Esophagus squamous epithelium (tissue), 5 donors: Measurements from ENCODE around the gene KIAA0513. TPM values are rescaled to one million over a fixed set of nuclear protein-coding genes. Genes with fewer than 3 reads are reported as not detected.
A peak's percentile ranks its signal among the peaks of the same experiment; 100 is the strongest.

ENCODE experiments used
- DNase-seq: peaks from one replicate; lab custom pipeline; 2025; lab: John Stamatoyannopoulos, UW
- H3K27ac ChIP-seq, 4 donors: fragments of 200-600 bp; sonication (generic); one replicate each; pipeline ENCODE4 v1.5.1; 2016 to 2019; ENCODE audit warnings: mild to moderate bottlenecking in 1 of 4
- H3K27me3 ChIP-seq, 4 donors: fragments of 200-600 bp; sonication (generic); 1 replicate in 3 of 4; 2 replicates in 1 of 4; pipeline versions ENCODE4 v1.5.1 to v1.6.0; 2017 to 2021; ENCODE audit warnings: antibody characterized with exemption in 1 of 4
- H3K36me3 ChIP-seq, 3 donors: fragments of 200-600 bp; sonication (generic); one replicate each; pipeline ENCODE4 v1.5.1; 2016 to 2019
- H3K4me1 ChIP-seq, 3 donors: fragments of 200-600 bp; sonication (generic); one replicate each; pipeline ENCODE4 v1.5.1; 2017 to 2019
- H3K4me3 ChIP-seq, 4 donors: fragments of 200-600 bp; sonication (generic); 1 replicate in 3 of 4; 2 replicates in 1 of 4; pipeline ENCODE4 v1.5.1; 2016 to 2019; ENCODE audit warnings: mild to moderate bottlenecking in 2 of 4, moderate library complexity in 1 of 4
- H3K9me3 ChIP-seq, 3 donors: fragments of 200-600 bp; sonication (generic); one replicate each; pipeline ENCODE4 v1.5.1; 2016 to 2019
- POLR2A ChIP-seq, 4 donors: fragments of 450-650 bp; IDR thresholded peaks; one replicate each; pipeline ENCODE4 v1.6.1; 2017; ENCODE audit warnings: antibody characterized with exemption in 4 of 4, mild to moderate bottlenecking in 4 of 4, moderate library complexity in 3 of 4
- WGBS, 2 donors: methylation state at CpG; one replicate each; pipeline ENCODE4 v1.1.5; 2018; 5-methylcytosine and 5-hydroxymethylcytosine counted together
- intact Hi-C: fragments of 100-400 bp; cut with DNase I; formaldehyde crosslinking; loops from one replicate; pipeline ENCODE4 v1.15.0; 2022
- total RNA-seq, 4 donors: library from RNA; depleted of rRNA; stranded (reverse); fragments of >200 nt; gene quantifications; one replicate each; pipeline ENCODE4 v1.1.0, GENCODE V29; 2016
- TF ChIP-seq, protein P1 (sequence below), 6 experiments: fragments of 450-650 bp in 4 of 6; fragments of 200-600 bp in 2 of 6; sonication (generic) in 2 of 6; IDR thresholded peaks; one replicate each; pipeline ENCODE4 v1.5.1; 2016 to 2019; ENCODE audit warnings: antibody characterized with exemption in 6 of 6, mild to moderate bottlenecking in 4 of 6, moderate library complexity in 4 of 6
- donor health status: DM: yes; HTN: yes; CAD: no.

KIAA0513 gene
- total RNA-seq, 4 donors from 2014 or later = 9.0 to 11.4 (median 9.7) TPM

DNA sequence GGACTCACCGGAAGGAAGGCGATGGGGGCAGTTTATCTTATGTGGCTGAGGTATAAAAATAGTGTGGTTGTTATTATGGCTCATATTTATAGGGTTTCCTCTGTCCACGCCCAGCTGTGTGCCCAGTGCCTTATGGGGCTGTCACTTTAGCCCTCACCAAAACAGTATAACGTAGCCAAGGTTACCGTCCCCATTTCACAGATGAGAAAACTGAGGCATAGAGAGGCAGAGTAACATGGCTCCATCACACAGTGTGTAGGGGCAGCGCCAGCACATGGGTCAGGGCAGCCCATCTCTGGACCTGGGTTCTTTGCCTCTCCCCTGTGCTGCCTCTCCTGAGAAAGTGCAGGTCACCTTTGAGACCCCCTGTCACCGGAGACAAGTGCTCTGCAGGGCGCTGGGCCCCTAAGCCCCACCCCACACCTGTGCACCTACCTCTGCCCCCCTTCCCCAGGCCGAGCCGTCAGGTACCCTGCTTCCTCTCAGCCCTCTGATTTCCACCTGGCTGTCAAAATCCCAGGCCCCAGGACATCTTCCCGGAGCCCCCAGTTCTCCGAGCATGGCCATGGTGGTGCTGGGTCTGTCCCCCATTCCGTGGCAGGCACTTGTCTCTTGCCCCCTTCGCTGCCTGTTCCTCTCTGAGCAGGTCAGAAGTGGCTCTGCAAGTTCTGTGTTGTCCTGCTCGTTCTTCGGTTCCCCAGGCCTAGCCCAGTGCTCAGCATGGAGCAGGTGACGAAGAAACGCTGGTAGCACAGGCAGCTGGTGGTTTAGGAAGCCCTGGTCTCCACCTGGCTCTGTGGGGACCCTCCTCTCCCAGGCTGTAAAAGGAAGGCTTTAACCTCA, 7.2 kb downstream of the KIAA0513 start:
- no peak overlapping the region for H3K27ac ChIP-seq
- TF ChIP-seq, protein P1, sequence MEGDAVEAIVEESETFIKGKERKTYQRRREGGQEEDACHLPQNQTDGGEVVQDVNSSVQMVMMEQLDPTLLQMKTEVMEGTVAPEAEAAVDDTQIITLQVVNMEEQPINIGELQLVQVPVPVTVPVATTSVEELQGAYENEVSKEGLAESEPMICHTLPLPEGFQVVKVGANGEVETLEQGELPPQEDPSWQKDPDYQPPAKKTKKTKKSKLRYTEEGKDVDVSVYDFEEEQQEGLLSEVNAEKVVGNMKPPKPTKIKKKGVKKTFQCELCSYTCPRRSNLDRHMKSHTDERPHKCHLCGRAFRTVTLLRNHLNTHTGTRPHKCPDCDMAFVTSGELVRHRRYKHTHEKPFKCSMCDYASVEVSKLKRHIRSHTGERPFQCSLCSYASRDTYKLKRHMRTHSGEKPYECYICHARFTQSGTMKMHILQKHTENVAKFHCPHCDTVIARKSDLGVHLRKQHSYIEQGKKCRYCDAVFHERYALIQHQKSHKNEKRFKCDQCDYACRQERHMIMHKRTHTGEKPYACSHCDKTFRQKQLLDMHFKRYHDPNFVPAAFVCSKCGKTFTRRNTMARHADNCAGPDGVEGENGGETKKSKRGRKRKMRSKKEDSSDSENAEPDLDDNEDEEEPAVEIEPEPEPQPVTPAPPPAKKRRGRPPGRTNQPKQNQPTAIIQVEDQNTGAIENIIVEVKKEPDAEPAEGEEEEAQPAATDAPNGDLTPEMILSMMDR (IDR thresholded peaks at IDR 0.05) = no peak
- TF ChIP-seq POLR2A (IDR thresholded peaks at IDR 0.05) = no peak
- no peak for DNase-seq
- no peaks in the 10 kb centered on the region for H3K9me3 ChIP-seq
- intact Hi-C loops = no loop called here
- peaks cover 5 to 49% (median 16%) of the 10 kb centered on the region in 3 donors for H3K4me1 ChIP-seq
- WGBS, 2 donors = 84 to 85% methylated on average over 15 to 18 of the region's 18 CpGs
- no peak overlapping the region for H3K4me3 ChIP-seq
- peaks cover 0 to 24% (median 0%) of the 10 kb centered on the region in 3 donors for H3K36me3 ChIP-seq
- no peaks in the 10 kb centered on the region for H3K27me3 ChIP-seq

DNA sequence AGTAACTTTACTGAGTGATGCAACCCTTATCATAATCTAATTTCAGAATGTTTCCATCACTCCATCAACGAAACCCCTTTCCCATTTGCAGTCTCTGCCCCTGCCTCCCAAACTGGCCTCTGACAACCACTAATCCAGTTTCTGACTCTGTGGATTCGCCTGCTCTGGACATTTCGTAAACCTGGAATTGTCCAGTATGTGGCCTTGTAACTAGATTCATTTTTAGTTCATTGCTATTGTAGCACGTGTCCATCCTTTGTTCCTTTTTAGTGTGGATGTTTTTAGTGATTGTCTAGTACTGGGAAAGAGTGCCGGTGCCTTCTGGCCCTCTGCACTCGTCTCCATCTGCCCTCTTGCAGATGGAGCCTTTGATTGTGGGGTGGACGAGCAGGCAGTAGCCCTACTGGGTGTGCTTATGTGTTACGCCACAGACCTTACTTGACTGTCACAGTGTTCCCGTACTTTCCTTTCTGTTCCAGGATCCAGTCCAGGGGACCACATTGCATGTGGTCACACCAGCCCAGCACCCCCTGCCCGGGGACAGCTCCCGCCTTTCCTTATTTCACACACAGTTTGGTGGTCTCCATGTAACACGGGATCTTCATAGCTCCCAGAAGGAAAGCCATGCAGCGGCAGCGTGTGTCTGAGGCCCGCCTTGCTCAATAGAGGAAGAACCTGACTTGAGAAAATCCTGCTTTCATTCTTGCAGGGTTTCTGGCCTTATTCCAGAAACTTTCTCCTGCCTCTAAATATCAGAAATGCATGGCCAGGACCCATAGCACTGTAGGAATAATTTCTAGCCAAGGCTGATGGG, 8.8 kb downstream of the KIAA0513 start:
- H3K9me3 ChIP-seq = no peaks in the 10 kb centered on the region
- H3K4me3 ChIP-seq = no peak overlapping the region
- TF ChIP-seq, protein P1 (IDR thresholded peaks at IDR 0.05) = no peak
- TF ChIP-seq POLR2A (IDR thresholded peaks at IDR 0.05) = no peak
- no peak for DNase-seq
- peak overlapping the region; percentile 26 to 54 (median 38) for H3K27ac ChIP-seq
- H3K27me3 ChIP-seq = no peaks in the 10 kb centered on the region
- peaks cover 0 to 24% (median 0%) of the 10 kb centered on the region in 3 donors for H3K36me3 ChIP-seq
- intact Hi-C loops = no loop called here
- peaks cover 0 to 33% (median 11%) of the 10 kb centered on the region in 3 donors for H3K4me1 ChIP-seq
- 69 to 79% methylated on average over 12 to 15 of the region's 15 CpGs for WGBS, 2 donors

DNA sequence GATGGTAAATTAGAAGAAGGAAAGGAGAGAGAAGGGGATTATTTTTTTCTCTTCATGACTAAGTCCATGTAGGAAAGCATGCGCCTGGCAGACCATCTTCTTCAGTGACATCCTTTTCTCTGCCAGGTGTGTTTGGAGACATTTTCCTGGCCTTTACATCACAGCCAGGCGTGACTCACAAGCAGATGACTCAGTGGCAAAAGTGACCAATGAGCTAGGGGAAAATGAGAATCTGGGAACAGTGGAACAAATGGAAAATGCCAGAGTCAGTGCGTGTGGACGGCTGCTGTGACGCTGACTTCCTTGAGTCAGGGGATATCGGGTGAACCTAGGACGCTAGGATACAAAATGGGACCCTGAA, 9.4 kb downstream of the KIAA0513 start:
- peaks cover 0 to 19% (median 0%) of the 10 kb centered on the region in 3 donors for H3K36me3 ChIP-seq
- H3K27ac ChIP-seq = peak overlapping the region; percentile 26 to 54 (median 38)
- 45 to 52% methylated on average over 7 of the region's 7 CpGs for WGBS, 2 donors
- TF ChIP-seq POLR2A (IDR thresholded peaks at IDR 0.05) = no peak
- TF ChIP-seq, protein P1 (IDR thresholded peaks at IDR 0.05) = no peak
- peaks cover 0 to 28% (median 11%) of the 10 kb centered on the region in 3 donors for H3K4me1 ChIP-seq
- H3K27me3 ChIP-seq = no peaks in the 10 kb centered on the region
- H3K9me3 ChIP-seq = no peaks in the 10 kb centered on the region
- intact Hi-C loops = no loop called here
- DNase-seq = no peak
- no peak overlapping the region for H3K4me3 ChIP-seq

DNA sequence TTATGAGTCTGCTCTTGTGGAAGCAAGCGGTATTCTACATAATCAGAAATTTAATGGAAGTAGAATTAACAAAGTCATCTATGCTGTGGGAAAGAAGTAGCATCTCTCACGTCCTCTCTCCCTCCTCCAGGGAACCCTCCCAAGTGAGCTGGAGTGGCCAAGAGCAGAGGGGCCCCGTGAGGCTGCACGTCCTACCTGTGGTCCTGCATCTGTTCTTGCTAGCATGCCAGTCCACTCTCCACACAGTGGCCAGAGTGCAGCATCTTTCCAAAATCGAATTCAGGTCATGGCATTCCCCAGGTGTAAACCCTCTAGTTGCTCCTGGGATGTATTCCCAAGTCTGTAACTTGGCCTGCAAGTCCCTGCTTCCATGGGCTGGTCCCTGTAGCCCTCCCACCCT, 10.1 kb downstream of the KIAA0513 start:
- DNase-seq = no peak
- TF ChIP-seq, protein P1 (IDR thresholded peaks at IDR 0.05) = no peak
- TF ChIP-seq POLR2A (IDR thresholded peaks at IDR 0.05) = no peak
- WGBS, 2 donors = 91 to 98% methylated on average over 4 to 5 of the region's 5 CpGs
- intact Hi-C loops = no loop called here
- peaks cover 0 to 27% (median 11%) of the 10 kb centered on the region in 3 donors for H3K4me1 ChIP-seq
- no peaks in the 10 kb centered on the region for H3K9me3 ChIP-seq
- H3K36me3 ChIP-seq = peaks cover 0 to 12% (median 0%) of the 10 kb centered on the region in 3 donors
- H3K27ac ChIP-seq = no peak overlapping the region
- no peaks in the 10 kb centered on the region for H3K27me3 ChIP-seq
- no peak overlapping the region for H3K4me3 ChIP-seq
